Right ventricle myocardium inferior (tissue), 1 donor: Measurements from ENCODE around the gene A2ML1. TPM values are rescaled to one million over a fixed set of nuclear protein-coding genes. Genes with fewer than 3 reads are reported as not detected.
A peak's percentile ranks its signal among the peaks of the same experiment; 100 is the strongest.
"Not testable (repeated sequence)": the region's sequence is repeated elsewhere in the genome, so short reads cannot be mapped to it uniquely, and the experiment has no call there.

Source experiments
- ATAC-seq: fragments of 200-7000 bp; cut with Tn5 transposase; one replicate; pipeline ENCODE4 v1.9.1; 2020; ENCODE audit warnings: mild to moderate bottlenecking, moderate library complexity
- DNase-seq: peaks from one replicate; pipeline ENCODE4 v3.0.0; 2021; ENCODE audit errors: missing footprints
- intact Hi-C: fragments of 100-400 bp; cut with DNase I; formaldehyde crosslinking; loops from one replicate; pipeline ENCODE4 v1.11.0; 2022
- long read RNA-seq: library from polyadenylated mRNA; unstranded; transcript quantifications from one replicate; pipeline ENCODE4 v2.0.0, GENCODE V29; 2021
- total RNA-seq: library from RNA; stranded (reverse); fragmentation: NEBNext Ultra II Directional; extraction: Animal tissue kit (Norgen Biotek cat#: 25700); gene quantifications from one replicate; pipeline ENCODE4 v1.2.1, GENCODE V29; 2021
- donor health status: DM: no; HTN: yes; CAD: no; lungs with severe emphysema.

A2ML1 gene
- not detected for total RNA-seq
- long read RNA-seq, result 0 reads

DNA sequence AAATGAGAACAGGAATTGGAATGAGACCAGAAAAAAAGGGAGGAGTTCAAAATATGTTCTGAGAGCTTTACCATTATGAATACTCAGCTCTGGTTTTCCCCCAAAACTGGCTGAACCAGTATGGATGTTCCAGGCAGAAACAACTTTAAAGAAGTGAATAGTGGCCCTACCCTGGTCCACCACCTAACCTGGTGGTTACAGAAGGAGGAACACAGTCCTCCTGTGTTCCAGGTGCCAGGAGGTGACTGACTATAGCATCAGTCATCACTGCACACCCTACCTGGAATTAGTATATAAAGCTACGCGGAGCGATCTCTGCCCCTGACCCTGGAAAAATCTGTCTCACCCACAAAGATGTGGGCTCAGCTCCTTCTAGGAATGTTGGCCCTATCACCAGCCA, at the start of gene A2ML1:
Gene A2ML1, plus strand, starts transcription at position 324 of the 400 bp plus-strand sequence. Its CDS starts 31 bp downstream, at position 355.
- intact Hi-C loops, result loop anchor here (2.0 kb wide), 1 partner anchor 141 kb away; no protein-coding TSS in a partner anchor
- no peak for DNase-seq
- no peak for ATAC-seq

DNA sequence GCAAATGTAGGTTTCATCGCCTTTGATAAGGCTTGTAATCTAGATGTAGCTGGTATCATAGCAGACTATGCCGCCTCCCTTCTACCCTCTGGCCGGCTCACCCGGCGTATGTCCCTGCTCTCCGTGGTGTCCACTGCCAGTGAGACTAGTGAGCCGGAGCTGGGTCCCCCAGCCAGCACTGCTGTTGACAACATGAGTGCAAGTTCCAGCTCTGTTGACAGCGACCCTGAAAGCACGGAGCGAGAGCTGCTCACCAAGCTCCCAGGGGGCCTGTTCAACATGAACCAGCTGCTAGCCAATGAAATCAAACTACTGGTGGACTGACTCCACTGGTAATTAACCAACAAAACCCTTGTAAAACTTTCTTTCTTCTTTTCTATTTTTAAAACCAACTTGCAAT, 49.0 kb upstream of the A2ML1 start:
- DNase-seq (peak; percentile 72), ATAC-seq (peak; percentile 89)
- intact Hi-C loops, result no loop called here

DNA sequence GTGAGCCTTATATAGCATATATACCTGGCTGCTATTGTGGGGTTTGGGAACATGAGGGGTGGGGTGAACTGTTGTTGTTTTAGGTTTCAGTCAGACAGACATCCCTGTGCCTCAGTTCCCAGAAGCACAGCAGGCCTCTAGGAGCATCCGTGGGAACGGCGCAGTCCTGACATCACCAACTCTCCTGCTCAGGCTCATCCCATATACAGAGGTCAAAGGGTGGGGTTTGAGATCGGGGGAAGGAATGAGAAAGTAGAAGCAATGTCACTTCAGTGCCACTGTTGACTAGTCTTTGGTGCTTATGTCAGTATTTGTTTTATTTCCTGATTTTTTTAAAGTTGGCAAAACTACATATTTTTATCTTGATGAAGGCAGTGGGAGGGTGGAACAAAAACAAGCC, 43.1 kb upstream of the A2ML1 start:
- ATAC-seq (no peak), DNase-seq (no peak)
- intact Hi-C loops, result loop anchor here (5.0 kb wide), 1 partner anchor 97 kb away; no protein-coding TSS in a partner anchor

DNA sequence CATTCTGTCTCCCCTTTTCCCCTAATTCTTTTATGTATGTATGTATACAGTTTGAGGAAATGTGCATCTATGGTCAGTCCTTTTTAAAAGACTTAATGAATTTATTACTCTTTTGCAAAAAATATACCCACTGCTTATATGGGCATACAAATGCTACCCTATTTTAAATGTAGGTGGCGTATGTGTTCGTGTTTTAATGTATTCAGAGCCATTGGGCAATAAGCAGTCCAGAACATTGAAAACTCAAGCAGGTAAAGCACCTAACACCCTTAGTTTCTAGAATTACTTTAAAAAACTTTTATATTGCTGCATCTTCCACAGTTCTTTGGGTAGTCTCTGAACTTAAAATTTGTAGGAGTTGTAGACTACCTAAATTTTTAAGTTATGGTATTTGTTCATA, 42.6 kb upstream of the A2ML1 start:
- intact Hi-C loops, result loop anchor here (2.0 to 5.0 kb wide), 3 partner anchors 98 to 259 kb away; no protein-coding TSS in a partner anchor
- ATAC-seq (no peak), DNase-seq (no peak)

DNA sequence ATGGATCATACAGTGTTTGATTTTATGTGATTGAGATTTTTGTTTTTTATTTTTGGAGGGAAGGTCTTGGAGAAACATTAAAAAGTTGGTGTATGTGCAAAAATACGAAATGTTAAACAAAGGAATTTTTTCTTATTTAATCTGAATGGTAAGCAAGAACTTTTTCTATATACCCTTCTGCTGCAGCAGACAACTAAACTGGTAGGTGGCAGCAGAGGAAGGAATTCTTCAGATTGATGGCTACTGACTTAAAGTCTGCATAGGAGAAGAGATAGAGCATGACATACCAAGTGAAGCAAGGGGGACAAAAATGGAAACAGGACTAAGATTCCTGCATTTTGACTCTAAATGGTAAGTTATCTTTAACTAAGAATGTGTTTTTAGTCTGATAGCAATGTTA, 42.0 kb upstream of the A2ML1 start:
- DNase-seq (no peak), ATAC-seq (peak; percentile 54)
- intact Hi-C loops, result loop anchor here (2.0 kb wide), 2 partner anchors 110 to 258 kb away; no protein-coding TSS in a partner anchor

DNA sequence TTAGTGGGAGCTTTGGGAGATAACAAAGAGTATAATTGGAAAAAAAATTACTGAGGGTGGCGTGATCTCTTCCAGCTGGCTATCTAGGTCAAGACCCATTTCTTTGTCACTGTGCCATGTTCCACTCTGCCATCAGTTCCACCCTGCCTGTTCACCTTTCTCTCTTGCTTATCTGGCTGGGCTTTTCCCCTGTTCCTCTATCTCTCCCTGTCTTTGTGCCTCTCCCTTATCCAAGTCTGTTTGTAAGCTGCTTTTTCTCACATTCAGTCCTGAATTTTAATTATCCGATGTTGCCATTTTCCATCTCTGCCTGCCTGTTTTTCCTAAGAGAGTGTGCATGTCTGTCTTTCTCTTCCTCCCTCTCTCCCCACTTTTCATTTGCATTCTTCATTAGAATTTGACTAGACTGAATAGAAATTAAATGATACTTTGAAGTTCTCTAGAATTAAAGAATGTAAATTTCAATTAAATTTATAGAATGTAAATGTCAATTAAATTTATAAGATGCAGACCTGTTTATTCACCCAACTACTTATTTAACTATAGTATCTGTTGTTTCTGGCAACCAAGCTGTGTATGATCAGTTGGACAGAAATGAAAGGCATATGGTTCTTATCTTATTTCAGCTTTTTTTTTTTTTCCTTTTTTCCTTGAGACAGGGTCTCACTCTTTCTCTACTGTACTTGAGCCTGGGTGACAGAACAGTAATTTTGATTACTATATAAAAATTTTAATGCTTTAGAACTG, 40.9 kb upstream of the A2ML1 start:
- DNase-seq, result no peak
- intact Hi-C loops, result loop anchor here (2.0 kb wide), 2 partner anchors 109 to 257 kb away; no protein-coding TSS in a partner anchor
- no peak for ATAC-seq

DNA sequence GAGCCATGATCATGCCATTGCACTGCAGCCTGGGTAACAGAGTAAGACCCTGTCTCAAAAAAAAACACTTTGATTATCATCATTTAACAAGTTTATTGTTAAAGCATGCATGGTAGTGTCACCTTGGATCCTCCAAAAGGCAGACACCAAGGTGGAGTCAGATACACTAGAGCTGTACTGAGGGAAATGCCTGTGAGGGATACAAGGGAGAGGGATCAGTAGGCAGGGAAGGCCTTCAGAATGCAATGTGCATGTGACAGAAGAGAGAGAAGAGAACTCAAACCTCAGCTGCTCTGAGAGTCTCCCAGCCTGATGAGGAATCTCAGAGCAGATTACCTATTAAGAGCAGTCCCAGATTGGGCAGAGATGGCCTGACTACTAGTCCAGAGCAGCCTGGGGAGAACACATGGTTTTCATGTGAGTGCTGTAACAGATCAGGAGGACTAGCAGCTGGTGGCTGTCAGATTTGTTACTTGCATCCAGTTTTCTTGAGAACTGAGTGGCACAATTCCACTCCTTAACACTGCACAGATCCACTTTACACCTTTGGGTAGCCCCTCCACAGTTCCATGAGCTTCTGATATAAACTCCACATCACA, 38.0 kb upstream of the A2ML1 start:
- ATAC-seq (no peak), DNase-seq (no peak)
- intact Hi-C loops, result no loop called here

DNA sequence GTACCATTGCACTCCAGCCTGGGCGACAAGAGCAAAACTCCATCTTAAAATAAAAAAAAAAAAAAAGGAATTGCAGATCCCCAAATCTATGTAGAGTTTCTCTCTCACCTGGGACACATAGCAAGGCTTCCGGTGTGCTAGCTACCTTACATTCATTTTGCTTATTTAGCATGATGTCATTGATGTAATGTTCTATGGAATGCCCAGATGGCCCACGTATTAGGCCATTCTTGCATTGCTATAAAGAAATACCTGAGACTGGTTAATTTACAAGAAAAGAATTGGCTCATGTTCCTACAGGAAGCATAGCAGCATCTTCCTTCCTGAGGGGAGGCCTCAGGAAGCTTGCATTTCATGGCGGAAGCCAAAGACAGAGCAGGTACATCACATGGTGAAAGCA, 36.9 kb upstream of the A2ML1 start:
- intact Hi-C loops, result no loop called here
- no peak for DNase-seq
- no peak for ATAC-seq

DNA sequence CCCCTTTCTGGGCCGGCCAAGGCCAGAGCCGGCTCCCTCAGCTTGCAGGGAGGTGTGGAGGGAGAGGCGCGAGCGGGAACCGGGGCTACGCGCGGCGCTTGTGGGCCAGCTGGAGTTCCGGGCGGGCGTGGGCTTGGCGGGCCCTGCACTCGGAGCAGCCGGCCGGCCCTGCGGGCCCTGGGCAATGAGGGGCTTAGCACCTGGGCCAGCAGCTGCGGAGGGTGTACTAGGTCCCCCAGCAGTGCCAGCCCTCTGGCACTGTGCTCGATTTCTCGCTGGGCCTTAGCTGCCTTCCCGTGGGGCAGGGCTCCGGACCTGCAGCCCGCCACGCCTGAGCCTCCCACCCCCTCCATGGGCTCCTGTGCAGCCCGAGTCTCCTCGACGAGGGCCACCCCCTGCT, 35.2 kb upstream of the A2ML1 start:
- not testable (repeated sequence) for ATAC-seq

DNA sequence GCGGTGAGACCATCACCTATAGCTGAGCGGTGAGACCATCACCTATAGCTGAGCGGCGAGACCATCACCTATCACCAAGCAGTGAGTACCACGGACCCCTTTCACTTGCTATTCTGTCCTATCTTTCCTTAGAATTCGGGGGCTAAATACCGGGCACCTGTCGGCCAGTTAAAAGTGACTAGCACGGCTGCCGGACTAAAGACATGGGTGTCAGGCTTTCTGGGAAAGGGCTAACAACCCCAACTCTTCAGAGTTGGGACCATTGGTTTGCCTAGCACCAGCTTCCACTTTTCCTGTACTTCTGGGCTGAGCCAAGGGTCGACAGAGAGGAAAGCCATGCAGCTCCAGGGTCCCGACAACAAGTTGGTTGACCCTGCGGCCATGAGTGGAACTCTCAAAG, 33.7 kb upstream of the A2ML1 start:
- ATAC-seq, DNase-seq, intact Hi-C loops: not testable (repeated sequence)

More for the DNA sequence above, 35.2 kb upstream of the A2ML1 start:
- intact Hi-C loops, DNase-seq: not testable (repeated sequence)

DNA sequence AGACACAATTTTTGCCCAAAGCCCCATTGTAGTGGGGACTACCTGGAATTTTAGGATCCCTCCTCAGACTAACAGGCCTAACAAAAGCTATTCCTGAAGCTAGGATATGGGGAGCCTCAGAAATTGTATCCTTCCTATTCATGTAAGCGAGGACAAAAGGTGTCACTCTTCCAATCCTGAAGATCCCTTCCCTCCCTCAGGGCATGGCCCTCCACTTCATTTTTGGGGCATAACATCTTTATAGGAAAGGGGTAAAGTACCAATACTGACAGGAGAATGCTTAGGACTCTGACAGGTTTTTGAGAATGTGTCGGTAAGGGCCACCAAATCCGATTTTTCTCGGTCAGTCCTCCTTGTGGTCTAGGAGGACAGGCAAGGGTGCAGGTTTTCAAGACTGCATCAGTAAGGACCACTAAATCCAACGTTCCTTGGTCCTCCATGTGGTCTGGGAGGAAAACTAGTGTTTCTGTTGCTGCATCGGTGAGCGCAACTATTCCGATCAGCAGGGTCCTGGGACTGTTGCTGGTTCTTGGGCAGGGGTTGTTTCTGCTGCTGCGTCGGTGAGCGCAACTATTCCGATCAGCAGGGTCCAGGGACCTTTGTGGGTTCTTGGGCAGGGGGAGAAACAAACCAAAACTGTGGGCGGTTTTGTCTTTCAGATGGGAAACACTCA, 32.9 kb upstream of the A2ML1 start:
- DNase-seq, intact Hi-C loops, ATAC-seq: not testable (repeated sequence)

DNA sequence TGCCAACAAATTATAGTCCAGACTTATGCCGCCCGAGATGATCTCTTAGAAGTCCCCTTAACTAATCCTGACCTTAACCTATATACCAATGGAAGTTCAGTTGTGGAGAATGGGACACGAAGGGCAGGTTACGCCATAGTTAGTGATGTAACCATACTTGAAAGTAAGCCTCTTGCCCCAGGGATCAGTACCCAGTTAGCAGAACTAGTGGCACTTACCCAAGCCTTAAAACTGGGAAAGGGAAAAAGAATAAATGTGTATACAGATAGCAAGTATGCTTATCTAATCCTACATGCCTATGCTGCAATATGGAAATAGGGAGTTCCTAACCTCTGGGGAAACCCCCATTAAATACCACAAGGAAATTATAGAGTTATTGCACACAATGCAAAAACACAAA, 29.2 kb upstream of the A2ML1 start:
- ATAC-seq, DNase-seq, intact Hi-C loops: not testable (repeated sequence)

DNA sequence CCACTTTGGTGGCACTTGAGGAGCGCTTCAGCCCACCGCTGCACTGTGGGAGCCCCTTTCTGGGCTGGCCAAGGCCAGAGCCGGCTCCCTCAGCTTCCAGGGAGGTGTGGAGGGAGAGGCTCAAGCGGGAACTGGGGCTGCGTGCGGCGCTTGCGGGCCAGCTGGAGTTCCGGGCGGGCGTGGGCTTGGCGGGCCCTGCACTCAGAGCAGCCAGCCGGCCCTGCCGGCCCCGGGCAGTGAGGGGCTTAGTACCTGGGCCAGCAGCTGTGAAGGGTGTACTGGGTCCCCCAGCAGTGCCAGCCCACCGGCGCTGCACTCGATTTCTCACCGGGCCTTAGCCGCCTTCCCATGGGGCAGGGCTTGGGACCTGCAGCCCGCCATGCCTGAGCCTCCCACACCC, 27.8 kb upstream of the A2ML1 start:
- DNase-seq, intact Hi-C loops, ATAC-seq: not testable (repeated sequence)

DNA sequence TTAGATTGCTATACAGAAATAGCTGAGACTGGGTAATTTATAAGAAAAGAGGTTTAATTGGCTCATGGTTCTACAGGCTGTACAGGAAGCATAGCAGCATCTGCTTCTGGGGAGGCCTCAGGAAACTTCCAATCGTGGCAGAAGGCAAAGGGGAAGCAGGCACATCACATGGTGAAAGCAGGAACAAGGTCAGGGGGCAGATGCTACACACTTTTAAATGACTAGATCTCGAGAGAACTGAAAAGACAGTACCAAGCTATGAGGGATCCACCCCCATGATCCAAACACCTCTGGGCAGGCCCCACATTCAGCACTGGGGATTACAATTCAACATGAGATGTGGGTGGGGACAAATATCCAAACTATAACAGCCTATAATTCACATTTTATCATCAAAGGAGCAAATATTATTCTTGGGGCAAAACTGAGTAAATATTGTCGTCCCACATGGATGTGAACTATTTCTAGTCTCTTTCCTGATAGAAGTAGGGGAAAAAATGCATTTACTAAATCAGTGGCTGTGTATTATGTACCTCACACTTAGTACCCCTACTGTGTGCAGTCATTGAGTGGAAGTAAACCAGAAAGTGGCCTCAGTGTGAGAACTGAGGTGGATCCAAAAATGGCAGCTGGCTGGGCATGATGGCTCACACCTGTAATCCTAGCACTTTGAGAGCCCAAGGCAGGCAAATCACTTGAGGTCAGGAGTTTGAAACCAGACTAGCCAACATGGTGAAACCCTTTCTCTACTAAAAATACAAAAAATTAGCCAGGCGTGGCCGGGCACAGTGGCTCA, 25.4 kb upstream of the A2ML1 start:
- ATAC-seq, result no peak
- intact Hi-C loops, result no loop called here

DNA sequence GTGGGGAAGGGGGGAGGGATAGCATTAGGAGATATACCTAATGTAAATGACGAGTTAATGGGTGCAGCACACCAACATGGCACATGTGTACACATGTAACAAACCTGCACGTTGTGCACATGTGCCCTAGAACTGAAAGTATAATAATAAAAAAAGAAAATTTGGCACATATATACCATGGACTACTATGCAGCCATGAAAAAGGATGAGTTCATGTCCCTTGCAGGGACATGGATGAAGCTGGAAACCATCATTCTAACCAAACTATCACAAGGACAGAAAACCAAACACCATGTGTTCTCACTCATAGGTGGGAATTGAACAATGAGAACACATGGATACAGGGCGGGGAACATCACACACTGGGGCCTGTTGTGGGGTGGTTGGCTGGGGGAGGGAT, 21.2 kb upstream of the A2ML1 start:
- DNase-seq, ATAC-seq, intact Hi-C loops: not testable (repeated sequence)

More for the DNA sequence above, 25.4 kb upstream of the A2ML1 start:
- no peak for DNase-seq

DNA sequence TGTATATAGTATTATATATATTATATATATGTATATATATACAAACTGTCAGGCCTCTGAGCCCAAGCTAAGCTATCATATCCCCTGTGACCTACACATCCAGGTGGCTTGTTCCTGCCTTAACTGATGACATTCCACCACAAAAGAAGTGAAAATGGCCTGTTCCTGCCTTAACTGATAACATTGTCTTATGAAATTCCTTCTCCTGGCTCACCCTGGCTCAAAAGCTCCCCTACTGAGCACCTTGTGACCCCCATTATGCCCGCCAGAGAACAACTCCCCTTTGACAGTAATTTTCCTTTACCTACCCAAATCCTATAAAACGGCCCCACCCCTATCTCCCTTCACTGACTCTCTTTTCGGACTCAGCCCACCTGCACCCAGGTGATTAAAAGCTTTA, 17.6 kb upstream of the A2ML1 start:
- DNase-seq, ATAC-seq, intact Hi-C loops: not testable (repeated sequence)

DNA sequence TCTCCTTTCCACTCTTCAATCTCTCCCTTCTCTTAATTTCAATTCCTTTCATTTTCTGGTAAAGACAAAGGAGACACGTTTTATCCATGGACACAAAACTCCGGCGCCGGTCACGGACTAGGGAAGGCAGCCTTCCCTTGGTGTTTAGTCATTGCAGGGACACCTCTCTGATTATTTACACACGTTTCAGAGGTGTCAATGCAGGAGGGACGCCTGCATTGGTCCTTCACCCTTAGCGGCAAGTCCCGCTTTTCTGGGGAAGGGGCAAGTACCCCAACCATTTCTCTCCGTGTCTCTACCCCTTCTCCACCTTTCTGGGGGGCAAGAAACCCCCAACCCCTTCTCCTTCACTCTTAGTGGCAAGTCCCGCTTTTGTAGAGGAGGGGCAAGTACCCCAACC, 16.9 kb upstream of the A2ML1 start:
- ATAC-seq, DNase-seq, intact Hi-C loops: not testable (repeated sequence)

DNA sequence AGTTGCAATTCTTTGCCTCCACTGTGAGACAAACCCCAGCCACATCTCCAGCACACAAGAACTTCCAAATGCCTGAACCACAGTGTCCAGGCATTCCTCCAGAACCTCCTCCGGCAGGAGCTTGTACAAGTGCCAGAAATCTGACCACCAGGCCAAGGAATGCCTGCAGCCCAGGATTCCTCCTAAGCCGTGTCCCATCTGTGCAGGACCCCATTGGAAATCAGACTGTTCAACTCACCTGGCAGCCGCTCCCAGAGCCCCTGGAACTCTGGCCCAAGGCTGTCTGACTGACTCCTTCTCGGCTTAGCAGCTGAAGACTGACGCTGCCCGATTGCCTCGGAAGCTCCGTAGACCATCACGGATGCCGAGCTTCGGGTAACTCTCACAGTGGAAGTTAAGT, 15.3 kb upstream of the A2ML1 start:
- intact Hi-C loops, ATAC-seq, DNase-seq: not testable (repeated sequence)
